ENCODE data around the gene HOXA7.

HOXA7 gene

DNA sequence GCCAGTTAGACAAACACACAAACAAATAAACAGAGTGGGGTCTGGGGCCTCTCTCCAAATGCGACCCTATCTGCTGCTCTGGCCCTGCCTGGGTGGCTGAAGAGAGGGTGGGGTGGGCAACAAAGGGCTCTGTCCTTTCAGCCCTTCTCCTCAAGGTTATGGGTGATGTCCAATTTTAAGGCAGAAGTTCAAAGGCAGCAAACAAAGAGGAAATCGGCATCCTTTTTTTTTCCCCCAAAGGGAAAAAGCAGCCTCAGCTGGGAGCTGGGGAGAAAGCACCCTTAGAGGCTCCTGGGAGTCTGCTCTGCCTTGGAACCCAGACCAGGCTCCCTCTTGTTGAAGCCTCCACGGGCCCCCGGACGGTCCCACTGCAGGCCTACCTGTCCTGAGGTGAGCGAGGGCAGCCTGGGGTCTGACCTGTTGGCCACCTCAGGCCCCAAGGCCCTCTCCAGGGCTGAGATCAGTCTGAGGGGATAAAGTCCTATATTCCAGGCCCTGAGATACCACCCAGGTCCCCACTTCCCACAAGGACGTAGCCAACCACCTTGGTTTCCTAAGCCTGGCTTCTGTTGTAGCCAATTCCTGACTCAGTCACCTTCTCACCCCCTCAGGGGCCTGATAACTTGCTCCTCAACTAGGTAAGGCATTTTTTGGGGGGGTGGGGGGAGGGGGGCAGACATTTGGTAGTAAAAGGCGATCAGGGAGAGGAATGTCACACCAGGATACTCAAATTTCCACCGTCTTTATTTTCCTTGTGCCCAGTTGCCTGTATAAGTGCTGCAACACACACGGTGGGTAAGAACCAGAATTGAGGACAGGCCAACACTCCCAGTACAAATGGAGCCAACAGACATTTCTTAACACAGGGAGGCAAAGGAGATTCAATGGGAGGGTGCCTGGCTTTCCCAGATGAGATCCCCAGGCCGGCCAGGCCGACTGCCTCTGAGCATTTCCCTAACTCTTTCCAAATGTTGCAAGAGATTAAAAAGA lies 24.3 kb upstream of the HOXA7 start:
- DNase-seq: no peak

DNA sequence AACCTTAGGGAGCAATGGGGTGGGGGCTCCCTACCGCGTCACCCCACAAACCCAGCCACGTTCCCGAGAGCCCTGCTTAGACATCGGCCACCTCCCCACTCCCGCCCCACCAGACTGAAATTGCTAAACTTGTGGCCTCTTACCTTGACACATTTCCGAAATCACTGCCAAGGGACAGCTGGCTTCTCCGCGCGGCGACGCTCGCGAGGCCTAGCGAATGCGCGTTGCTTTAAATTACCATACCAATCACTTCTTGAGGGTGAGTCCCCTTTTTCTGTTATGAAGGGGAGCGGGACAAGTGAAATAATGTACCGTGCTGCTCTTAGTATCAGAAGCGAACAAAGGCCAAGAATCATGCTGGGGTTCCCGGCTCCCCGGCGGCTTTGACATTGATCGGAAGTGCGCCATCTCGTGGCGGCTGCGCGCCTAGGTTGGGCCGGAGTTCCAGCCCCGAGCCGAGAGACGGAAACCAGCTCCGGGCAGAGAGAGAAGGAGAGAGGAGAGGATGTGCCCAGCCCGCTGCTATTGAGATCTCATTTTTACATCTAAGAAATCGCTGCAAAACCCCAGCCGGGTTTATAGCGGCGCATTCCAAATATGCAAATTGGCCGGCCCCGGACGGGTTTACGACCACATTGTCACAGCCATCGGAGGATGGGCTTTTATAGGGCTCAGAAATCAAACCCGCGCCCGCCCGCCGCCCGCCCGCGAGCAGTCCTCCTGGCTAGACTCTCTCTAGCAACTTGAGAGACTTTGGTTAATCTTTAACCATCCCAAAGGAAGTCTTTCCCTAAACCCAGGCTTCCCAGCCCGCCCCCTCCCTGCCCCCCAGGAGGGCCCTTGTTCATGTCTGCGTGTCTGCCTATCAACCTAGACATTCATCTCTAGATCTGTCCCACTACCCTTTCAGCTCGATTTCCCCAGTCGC lies 23.3 kb upstream of the HOXA7 start:
- peak; percentile 74 to 76 for DNase-seq

DNA sequence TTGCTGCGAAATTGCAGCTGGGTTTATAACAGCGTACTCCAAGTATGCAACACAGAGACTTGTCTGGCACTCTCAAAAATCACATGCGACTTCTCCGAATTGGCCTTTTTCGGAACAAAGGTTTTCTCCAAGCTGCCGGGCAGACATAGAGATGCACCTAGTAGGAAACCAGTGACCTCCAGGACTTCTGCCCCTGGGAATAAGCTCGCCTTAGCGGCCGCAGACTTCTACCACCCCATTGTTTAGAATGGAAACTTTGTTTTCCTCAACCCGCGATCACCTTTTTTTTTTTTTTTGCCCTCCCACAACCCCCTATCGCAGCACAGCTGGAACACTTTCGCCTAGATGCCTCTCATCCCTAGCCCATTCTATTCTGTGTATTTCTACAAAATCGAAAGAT lies 22.6 kb upstream of the HOXA7 start:
- DNase-seq: no peak

- no peak for DNase-seq
These were observed 21.9 kb upstream of the HOXA7 start for GRCh38 chr7:27178366-27178765.

- no peak for DNase-seq
These were observed 21.4 kb upstream of the HOXA7 start for GRCh38 chr7:27177795-27178320.

DNA sequence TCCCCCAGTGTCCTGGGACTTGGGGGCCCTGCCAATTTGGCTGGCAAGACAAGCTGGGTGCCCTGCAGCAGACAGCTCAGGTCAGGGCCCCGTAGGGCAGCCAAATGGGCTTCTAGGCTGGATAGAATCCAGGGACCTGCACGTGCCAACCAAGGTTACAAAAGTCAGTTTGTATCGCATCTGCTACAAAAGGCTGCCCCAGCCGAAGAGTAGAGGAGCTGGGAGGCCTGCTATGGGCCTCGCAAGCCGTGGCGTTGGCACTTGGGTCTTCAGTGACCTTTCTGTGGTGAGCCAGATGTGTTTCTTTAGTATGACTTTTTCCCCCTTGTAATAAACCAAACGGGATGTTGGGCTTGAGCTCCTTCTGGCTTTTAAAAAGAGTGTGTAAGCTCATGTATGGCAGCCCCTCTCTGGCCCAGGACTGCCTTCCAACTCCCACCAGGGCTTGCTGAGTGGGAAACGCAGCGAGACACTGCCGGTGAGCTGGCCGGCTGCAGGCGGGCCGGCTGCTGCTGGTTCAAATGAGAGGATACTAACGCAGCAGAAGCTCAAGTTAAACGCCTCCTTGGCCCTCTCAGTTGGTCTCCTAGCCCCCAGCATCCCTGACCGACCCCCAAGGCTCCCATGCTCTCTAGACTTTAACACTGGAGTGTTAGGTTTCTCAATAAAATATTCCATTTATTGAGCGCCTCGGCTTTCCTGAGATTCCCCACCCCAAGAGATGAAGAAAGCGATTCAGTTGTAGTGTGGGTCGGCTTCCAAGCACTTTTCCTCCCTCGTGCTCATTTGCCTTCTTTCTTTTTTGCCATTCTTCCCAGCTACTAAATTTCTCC lies 20.7 kb upstream of the HOXA7 start:
- no peak for DNase-seq

- DNase-seq: no peak
These were observed 20.0 kb upstream of the HOXA7 start for GRCh38 chr7:27176524-27176845.

DNA sequence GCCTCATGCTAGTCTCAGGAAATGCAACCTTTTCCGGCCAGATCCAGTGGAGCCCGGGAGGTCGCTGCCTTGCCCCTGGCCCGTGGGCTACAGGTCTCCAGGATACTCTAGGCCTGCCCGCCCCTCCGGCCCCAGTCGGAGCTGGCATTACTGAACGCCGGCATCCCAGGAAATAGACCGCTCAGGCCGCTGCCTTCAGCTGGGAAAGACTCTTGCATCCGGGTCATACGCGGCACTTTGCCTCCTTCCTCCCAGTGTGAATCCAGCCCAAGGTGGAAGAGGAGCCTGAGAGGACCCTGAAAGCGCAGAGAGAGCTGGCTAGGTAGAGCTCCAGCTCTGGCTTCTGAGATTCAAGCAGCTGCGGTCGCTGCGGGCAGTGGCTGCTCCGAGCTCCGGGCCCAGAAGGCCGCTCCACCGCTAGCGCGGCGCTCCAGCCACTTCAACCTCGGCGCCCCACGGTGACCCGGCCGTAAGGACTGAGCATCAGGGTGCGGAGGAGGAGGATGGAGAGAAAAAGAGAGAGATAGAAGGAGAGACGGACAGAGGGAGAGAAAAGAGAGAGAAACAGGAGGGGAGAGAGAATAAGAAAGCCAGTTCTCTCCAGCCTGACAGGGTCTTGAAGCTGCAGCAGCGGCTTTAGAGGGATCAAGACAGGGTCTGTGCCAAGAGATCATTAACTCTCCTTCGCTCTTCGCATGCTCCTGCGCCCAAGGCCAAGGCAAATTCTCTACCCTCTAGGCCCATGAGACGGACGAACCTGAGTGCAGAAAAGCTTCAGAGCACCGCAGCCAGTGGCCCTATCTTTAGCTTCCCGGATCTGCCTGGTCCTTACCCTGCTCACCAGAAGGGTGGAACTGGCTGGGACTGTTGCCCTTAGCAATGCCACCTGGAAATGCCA lies 19.4 kb upstream of the HOXA7 start:
- no peak for DNase-seq

- no peak for DNase-seq
These were observed 18.6 kb upstream of the HOXA7 start for GRCh38 chr7:27174874-27175625.

DNA sequence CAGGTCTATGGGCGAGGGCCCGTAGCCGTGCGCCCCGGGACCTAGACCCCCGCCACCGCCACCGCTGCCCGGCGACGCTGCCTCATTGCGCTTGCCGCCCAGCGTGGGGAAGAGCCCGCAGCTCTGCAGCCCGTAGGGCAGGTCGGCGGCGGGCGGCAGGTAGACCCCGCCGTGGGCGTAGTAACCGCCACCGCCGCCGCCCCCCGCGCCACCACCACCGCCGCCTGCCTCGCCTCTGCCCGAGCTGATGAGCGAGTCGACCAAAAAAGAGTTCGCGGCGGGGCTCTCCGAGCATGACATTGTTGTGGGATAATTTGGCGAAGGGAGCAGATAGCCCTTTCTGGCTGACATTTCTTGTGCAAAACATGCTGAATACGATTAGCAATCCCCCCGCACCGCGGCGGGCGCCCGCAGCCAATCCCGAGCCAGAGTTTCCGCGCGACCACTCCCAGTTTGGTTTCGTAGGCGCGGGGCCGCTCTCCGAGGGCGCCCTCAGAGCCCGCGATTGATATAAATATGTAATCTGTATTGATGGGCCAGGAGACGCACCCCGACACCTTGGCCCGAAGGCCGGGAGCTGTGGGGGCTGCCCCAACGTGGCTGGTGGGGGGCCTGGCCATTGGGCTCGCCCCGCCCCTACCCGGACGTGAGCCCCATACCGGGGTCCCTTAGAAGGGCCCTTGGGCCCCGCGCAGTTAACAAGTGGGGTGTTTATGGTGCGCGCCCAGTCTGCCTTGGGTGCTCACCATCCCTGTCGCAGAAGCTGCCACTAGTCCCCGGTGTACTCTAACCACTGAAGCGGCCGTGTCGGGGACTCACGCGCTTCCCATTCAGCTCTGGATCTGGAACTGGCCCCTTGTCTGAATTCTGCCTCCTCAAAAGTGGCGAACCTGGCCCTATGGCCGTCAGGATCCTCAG lies 17.7 kb upstream of the HOXA7 start, which contains the start of gene HOXA10:
TSS of gene HOXA10 (minus strand) at position 365 of the 918 bp plus-strand sequence. CDS start at position 351, 14 bp downstream.
- no peak for DNase-seq

DNA sequence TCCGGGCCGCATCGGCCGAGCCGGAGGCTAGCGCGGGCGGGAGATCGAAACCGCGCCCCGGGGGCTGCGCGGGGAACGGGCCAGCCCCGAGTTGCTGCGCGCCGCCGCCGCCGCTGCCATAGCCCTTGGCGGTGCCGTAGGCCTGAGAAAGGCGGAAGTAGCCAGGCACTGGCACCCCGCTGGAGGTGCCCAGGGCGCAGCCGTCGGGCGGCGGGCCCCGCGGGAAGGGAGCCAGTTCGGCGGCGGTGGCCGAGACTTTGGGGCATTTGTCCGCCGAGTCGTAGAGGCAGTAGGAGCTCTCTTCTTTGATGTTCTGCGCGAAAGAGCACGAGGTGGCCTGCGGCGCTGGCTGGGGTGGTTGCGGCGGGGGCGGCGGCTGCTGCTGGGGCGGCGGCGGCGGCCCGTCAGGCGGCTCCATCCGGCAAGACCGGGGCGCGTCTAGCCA lies 17.1 kb upstream of the HOXA7 start:
- DNase-seq: no peak

GRCh38 chr7:27172823-27173510 lies 16.5 kb upstream of the HOXA7 start:
- no peak for DNase-seq

GRCh38 chr7:27172315-27172774 lies 15.9 kb upstream of the HOXA7 start:
- DNase-seq: no peak

DNA sequence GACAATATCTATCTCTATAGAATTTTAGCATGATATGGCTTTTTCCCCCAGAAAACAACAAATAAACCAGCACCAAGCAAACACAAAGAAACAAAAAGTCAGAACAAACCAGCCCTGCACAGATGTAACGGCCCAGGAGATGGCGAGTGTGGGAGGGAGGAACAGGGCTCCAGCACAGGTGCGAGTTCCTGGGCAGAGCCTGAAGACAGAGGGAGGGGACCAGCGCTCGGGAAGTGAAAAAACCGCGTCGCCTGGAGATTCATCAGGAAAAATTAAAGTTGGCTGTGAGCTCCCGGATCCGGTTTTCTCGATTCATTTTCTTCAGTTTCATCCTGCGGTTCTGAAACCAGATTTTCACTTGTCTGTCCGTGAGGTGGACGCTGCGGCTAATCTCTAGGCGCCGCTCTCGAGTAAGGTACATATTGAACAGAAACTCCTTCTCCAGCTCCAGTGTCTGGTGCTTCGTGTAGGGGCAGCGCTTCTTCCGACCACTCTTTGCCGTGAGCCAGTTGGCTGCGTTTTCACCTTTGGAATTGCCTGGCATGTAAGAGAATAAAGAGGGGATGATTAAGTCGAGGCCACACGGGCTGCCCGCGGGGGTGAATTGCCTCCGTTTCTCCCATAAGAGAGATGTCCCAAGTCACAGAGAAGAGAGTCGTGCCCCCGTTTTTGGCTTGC lies 15.3 kb upstream of the HOXA7 start:
- DNase-seq: no peak

DNA sequence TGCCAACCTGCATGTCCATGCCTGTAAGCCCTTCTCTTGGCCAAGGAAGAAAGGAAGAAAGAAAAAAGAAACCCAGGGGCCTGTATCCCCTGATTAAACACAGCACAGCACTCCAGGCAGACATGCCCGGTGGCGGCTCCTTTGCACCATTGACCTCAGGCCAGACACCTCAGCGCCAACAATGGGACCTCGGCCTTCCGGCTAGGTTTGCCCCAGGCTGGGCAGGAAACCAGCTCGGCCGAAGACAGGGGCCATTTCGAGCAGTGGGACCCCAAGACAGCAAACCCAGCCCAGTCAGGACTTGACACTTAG lies 14.8 kb upstream of the HOXA7 start:
- no peak for DNase-seq

DNA sequence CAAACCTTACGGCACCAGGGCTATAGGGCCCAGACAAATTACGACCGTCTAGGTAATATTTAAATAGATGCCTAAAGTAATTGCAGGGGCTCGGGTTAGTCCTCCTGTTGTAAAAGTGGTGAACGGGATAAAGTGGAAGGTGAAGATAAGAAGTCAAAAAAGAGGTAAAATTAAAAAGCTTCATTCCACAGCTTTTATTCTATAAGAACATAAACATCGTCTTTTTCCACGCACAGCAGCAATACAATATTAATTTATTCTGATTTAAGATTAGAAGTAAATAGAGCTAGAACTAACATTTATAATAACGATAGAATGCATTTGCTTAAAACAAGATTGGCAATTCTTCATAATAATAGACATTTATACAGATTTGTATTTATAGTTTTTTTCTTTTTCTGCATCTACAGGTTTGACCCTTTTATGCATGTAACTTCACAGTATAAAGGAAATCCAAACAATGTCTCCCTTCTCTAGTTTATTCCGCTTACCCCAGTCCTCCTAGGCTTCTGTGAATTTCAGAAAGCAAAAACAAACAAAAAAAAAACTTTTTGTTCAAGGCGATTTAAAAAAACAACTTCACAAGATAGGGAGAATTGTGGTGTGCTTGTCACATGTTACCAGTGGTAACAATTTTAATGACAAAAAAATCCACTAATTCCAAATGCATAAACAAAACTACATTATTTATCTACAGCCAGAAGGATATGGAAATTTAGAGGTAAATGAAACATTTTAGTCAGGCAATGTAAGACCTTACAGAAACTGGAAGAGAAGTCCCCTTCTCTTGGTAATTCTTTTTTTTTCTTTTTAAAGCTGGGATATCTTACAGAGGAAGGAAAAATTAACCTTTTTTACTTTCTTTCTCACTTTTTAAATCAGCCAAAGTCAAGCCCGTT lies 14.2 kb upstream of the HOXA7 start:
- no peak for DNase-seq

Data from stimulated activated CD4-positive, alpha-beta T cell treated with anti-CD3 and anti-CD28 coated beads, Interleukin-2, amount 100 ng/mL, for 24 hours (primary cell).